Femur (tissue), 1 donor: ENCODE results near the gene NEO1.
A peak's percentile ranks its signal among the peaks of the same experiment; 100 is the strongest.

Source experiments
- DNase-seq: peaks from one replicate; pipeline ENCODE4 v3.0.0-alpha.2; 2017

NEO1 gene

GRCh38 chr15:73335471-73335870, 283.2 kb downstream of the NEO1 start:
- DNase-seq, result no peak

GRCh38 chr15:73336756-73337155, 284.5 kb downstream of the NEO1 start:
- DNase-seq, result no peak

- DNase-seq, result no peak
Observed at GRCh38 chr15:73337187-73337586, 284.9 kb downstream of the NEO1 start.

- DNase-seq, result no peak
Observed at GRCh38 chr15:73338058-73338457, 285.8 kb downstream of the NEO1 start.

GRCh38 chr15:73338606-73339374, 286.5 kb downstream of the NEO1 start:
- DNase-seq, result no peak

- DNase-seq, result no peak
Observed at GRCh38 chr15:73340502-73341192, 288.4 kb downstream of the NEO1 start.

GRCh38 chr15:73341886-73342600, 289.8 kb downstream of the NEO1 start:
- DNase-seq, result peak; percentile 36

GRCh38 chr15:73344056-73344455, 291.8 kb downstream of the NEO1 start:
- no peak for DNase-seq

GRCh38 chr15:73345658-73346057, 293.4 kb downstream of the NEO1 start:
- DNase-seq, result no peak

- peak; percentile 65 for DNase-seq
Observed at GRCh38 chr15:73346735-73347312, 294.6 kb downstream of the NEO1 start.

GRCh38 chr15:73349191-73349590, 296.9 kb downstream of the NEO1 start:
- no peak for DNase-seq

GRCh38 chr15:73352082-73352481, 299.8 kb downstream of the NEO1 start:
- DNase-seq, result no peak

GRCh38 chr15:73353734-73354133, 301.5 kb downstream of the NEO1 start:
- DNase-seq, result no peak

GRCh38 chr15:73354241-73354640, 302.0 kb downstream of the NEO1 start:
- no peak for DNase-seq
